Measurements from ENCODE around the gene SVIL.

DNA sequence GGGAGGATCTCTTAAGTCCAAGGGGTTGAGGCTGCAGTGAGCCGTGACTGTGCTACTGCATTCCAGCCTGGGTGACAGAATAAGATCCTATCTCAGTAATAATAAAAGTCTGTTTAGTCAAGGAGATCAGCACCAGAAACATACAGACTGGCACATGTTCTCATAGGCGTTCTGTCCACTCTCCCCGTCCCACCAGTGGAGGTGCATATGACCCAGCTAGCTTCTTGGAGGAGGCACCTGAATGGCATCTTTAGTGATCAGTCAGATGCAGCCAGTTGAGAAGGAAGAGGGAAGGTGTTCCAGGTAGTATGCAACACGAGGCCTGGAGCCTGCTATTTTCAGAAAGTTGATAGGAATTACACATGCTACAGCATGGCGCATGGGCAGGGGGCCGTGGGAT lies 45.3 kb upstream of the SVIL start:
- TF ChIP-seq CTCF (IDR thresholded peaks at IDR 0.05), result no peak
- TF ChIP-seq EZH2 (IDR thresholded peaks at IDR 0.05; ENCODE audit: borderline replicate concordance, insufficient read depth, low read depth, low read length, poor library complexity, severe bottlenecking), result no peak
